HG03159 (cell line): Measurements from ENCODE around the gene OXCT1.
"Not testable (repeated sequence)": the region's sequence is repeated elsewhere in the genome, so short reads cannot be mapped to it uniquely, and the experiment has no call there.

Source experiments
- ATAC-seq: cut with Tn5 transposase; IDR thresholded peaks from one replicate; pipeline ENCODE4 v1.9.1; 2021; ENCODE audit warnings: mild to moderate bottlenecking, moderate library complexity; ENCODE audit not compliant: unreplicated experiment

Gene OXCT1

DNA sequence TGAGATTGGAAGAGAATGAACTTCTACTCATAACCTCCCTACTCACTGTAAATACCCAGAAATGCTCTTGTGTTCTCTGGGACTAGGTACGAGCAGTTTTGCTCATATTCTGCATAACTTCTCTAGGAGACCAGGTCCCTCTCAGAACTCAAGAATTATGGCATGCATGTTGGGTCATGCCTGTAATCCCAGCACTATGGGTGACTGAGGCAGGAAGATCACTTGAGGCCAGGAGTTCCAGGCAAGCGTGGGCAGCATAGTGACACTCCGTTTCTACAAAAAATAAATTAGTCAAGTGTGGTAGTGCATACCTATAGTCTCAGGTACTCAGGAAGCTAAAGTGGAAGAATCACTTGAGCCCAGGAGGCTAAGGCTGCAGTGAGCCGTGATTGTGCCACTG, 141.9 kb downstream of the OXCT1 start:
- ATAC-seq: no peak

DNA sequence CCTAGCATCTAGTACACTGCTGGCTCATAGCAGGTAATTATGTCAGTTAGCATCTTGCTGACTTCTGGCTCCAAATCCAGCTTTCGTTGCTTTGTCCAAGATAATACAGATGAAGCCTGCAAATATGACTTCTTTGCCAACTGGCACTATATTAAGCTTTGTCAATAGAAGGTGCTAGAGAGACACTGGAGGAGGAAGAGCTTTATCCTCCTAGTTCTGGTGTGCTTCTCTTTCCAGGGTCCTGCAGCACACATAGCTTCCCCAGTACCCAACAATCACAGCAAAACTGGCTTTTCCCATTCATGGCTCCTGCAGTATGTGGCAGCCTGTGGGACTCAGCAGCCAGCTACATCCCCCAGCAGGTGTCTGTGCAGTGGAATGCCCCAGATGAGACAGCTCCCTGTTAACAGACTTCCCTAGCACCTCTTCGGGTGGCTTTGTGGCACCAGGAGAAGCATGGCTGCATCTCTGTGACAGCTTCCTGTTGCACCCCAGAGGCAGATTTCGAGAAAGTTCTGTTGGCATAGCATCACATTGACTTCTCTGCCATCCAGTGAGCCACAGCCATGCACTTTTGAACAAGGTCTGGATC, 147.8 kb downstream of the OXCT1 start:
- ATAC-seq: no peak

DNA sequence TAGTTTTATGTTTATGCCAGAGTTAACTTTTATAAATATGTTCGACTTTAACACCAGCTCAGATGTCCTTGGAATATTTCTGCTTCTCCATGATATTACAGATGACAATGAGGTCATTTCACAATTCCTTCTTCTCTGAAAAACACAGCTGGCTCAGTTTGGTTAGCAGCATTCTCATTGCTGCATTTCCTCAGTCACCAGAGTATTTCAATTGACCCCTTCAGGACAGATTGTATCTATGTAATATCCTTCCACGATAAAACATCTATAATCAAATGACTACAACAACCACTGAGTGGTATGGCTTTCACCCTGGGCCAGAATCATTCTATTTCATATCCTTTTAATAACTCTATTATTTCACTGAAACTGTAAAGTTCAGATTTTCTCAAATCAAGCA, 148.7 kb downstream of the OXCT1 start:
- no peak for ATAC-seq

DNA sequence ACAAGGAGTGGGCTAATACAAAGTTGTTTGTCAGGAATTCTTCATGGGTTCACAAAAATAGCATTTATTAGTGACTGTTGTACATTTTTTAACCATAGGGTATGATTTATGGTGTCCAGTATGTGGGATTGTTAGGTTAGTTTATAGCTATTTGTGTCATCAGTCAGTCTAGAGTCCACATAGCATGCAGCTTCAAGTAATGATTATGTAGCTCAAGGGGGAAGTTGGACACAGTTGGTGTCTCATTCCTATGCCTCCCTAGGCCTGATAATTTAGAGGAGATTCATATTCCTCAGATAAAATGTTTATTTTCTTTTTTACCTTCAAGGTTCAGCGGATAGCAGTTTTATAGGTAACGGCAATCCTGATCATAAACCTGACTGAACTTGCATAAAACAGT, 153.8 kb downstream of the OXCT1 start:
- no peak for ATAC-seq

- not testable (repeated sequence) for ATAC-seq
These were observed 155.8 kb downstream of the OXCT1 start for GRCh38 chr5:41714446-41714845.

DNA sequence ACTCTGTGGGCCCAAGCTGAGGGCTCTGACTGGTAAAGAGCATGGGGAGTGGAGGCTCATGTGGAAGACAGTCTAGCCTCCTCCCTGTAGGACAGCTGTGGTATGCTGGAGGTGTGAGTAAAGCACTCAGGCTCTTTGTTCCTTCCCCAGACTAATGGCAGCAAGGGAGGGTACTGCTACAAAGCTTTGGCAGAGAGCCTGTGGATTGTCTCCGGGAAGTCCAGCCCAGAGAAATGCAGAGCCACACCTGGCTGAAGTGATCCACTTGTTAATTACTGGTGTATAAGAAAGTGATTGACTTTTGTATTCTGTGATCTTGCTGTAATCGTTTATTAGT, 161.7 kb downstream of the OXCT1 start:
- peak; percentile 25 for ATAC-seq

DNA sequence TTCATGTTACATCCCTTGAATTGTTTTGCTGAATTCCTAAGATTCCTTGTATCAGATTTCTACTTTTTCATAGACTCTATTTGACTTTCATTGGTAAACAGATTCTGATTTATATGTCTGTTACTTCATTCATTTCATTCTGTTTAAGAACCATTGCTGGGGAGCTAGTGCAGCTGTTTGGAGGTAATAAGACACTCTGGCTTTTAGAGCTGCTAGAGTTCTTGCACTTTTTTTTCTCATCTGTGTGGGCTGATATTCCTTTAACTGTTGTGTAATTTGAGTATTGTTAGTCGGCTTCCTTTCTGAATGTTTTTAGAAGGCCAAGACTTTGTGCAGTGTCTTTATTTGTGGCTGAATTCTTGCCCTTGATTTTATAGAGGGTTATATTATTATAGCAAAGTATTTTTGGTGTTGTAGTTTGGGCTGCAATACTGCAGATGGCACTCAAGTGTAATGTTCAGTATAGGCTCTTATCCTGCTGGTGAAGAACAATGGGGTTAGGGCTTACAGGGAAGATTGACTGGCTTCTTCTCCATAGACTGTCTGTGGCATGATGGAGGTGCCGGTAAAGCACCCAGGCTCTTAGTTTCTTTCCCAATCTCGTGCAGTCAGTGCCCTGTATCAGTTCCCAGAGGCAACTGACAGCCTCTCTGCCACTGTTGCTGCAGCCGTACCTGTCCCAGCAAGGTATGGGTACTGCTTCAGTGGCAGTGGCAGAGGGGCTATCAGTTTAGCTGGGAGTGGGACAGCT, 162.2 kb downstream of the OXCT1 start:
- ATAC-seq: peak; percentile 93

- peak; percentile 87 for ATAC-seq
These were observed 174.2 kb downstream of the OXCT1 start for GRCh38 chr5:41695920-41696582.

DNA sequence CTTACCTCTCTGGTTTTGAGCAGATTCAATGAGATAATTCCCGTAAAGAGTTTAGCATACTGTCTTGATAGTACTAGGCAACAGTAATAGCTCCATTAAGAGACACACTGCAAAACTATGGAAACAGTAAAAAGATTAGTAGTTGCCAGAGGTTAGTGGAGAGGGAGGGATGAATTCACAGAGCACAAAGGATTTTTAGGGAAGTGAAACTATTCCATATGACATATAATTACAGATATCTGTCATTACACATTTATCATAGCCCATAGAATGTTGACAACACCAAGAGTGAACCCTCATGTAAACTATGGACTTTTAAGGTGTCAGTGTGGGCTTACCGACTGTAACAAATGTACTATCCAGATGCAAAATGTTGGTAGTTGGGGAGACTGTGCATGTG, 183.5 kb downstream of the OXCT1 start:
- no peak for ATAC-seq

DNA sequence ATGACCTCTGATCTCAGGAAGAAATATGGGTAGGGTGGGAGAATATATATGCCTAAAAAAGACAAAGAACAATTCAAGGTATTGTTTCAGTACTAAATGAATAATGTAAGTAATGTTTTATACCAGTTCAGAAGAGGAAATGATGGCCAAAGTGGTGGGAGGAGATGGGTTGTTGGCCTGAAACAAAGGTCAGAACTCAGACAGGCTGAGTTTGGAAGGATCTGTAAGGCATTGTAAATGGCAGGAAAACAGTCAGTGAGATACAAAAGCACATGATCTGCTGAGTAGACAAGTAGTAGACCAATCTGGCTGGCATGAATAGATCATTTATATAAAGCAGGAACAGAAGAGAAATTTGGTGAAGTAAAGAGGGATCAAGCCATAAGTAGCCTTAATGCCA, 184.0 kb downstream of the OXCT1 start:
- ATAC-seq: no peak

GRCh38 chr5:41683181-41683580, 187.0 kb downstream of the OXCT1 start:
- ATAC-seq: no peak

GRCh38 chr5:41682641-41683040, 187.6 kb downstream of the OXCT1 start:
- no peak for ATAC-seq

DNA sequence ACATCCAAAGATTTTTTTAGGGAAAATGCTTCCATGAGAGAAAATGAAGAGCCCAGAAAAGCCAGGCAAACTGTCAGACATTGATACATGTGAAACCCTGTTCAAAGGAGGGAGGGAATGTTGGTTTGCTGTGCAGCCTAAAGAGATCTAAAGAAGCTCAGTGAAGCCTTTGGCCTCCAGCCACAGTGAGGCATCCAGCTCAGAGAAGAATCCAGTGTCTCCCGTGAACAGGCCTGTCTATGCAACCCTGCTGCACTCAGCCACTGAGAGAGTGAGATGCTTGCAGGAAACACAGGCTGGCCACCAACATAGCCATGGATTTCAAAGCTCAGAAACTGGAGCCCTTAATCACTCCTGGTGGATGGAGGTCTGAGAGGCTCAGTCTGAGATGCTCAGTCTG, 188.4 kb downstream of the OXCT1 start:
- ATAC-seq: no peak
